Dedifferentiated amniotic fluid mesenchymal stem cell (primary cell): ENCODE measurements around the gene IL2.

ENCODE experiments used
- DNase-seq: peaks from one replicate; pipeline ENCODE4 v3.0.0-alpha.2; 2016; ENCODE audit errors: extremely low spot score

The IL2 gene

DNA sequence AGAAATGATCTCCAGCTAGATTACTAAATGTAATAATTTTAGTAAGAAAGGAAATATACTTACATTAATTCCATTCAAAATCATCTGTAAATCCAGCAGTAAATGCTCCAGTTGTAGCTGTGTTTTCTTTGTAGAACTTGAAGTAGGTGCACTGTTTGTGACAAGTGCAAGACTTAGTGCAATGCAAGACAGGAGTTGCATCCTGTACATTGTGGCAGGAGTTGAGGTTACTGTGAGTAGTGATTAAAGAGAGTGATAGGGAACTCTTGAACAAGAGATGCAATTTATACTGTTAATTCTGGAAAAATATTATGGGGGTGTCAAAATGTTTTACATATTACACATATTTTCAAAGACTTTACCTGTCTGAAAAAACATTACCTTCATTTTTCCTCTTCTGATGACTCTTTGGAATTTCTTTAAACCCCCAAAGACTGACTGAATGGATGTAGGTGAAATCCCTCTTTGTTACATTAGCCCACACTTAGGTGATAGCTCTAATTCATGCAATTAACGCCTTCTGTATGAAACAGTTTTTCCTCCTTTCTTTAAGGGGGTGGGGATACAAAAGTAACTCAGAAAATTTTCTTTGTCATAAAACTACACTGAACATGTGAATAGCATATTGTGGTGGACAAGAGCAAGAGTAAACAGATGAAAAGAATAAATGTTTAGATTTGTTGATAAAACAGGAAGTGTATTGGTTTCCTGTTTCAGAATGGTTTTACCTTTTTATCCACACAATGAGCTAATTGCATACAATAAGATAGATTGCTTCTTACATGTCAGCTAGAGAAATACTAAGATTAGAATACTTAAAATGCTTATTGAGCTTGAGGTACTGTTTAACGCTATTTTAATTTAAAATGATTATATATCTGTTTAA lies at the start of gene IL2:
Gene IL2, minus strand, starts transcription at position 495 of the 886 bp plus-strand sequence. Its CDS starts 285 bp downstream, at position 210.
- no peak for DNase-seq

DNA sequence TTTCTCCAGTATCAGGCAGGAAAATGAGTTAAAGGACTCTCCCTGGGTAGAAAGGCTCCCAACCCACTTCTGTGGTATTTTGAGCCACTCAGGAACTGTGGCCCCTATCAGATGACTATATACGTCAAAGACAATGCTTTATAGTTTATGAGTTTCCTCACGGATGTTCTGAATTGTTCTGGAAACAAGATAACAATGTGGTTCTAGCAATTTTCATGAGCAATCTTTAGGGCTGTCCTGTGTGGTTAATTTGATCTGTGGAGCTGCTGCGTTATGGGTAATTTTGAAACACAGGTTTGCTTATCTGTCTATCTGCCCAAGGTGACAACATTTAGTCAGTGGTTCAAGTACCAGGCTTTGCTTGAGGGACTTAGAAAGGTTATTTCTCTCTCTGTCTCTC lies 46.7 kb upstream of the IL2 start:
- DNase-seq = no peak

DNA sequence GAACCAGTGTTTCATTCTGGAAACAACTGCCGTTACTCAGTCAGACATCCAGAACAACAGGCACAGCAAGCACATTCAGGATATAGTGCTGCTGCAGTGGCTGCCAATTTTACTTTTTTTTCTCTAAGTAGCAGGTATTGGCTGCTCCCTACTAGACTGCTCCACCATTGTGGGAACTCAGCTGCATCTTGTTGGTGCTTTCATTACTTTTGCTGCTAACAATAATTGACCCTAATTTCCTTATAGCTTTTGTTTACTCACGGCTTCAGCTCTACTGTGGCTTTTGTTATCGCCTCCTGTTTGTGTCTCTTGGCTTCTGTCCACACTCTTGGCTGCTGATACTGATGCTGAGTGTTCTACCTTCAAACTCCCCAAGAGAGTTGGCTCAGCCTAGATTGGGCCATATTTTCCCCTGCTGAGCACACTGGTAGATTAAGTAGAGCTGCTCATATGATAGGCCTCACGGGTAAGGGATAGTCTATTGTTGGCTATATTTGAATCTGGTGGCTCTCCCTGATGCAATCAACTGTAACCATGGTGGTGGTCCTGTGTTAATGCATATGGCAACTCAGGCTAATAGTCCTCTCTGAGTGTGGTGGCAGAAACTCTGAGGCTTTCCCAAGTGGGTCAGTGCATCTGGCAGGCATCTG lies 44.5 kb upstream of the IL2 start:
- no peak for DNase-seq

- no peak for DNase-seq
These were observed 32.5 kb upstream of the IL2 start for GRCh38 chr4:122489061-122489460.

DNA sequence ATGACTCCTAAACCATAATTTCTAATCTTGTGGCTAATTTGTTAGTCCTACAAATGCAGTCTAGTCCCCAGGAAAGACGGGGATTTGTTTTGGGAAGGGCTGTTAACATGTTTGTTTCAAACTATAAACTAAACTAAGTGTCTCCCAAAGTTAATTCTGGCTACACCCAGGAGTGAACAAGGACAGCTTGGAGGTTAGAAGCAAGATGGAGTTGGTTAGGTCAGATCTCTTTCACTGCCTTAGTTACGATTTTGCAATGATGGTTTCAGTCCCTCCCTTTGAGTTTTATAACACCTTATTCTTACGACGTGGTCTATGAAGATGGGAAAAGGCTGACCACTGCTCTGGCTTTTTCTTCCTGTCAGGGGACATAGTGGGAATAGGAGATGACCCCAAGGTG lies 27.0 kb upstream of the IL2 start:
- no peak for DNase-seq

DNA sequence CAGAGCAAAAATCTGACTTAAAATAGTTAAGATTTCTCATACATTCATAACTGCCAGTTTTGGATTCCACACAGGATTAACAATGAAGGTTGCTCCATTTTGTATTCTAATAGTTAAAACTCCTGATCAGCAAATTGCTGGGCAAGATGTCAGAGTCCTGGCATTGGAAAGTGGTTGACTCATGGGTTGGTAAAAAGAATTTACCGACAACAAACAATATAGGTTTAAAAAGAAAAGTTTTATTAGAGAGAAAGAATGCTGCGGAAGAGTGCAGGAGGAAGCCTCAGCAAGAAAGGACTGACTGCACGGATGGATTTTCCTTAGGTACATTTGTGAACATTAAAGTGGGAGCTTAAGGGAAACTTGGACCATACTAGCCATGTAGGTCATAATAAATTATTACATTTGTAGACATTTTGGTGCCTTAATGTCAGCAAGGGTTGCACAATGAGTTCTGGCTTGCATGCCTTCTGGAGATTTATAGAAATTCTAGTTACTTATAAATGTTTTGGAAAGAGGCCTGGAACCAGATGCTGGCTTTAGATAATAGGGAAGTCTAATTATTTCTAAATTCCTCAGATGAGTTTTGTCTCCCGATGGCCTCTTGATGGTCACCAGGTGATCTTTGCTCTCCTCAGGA lies 25.4 kb upstream of the IL2 start:
- no peak for DNase-seq

- no peak for DNase-seq
These were observed 24.3 kb upstream of the IL2 start for GRCh38 chr4:122480655-122481487.

- DNase-seq = no peak
These were observed 23.5 kb upstream of the IL2 start for GRCh38 chr4:122479935-122480416.

DNA sequence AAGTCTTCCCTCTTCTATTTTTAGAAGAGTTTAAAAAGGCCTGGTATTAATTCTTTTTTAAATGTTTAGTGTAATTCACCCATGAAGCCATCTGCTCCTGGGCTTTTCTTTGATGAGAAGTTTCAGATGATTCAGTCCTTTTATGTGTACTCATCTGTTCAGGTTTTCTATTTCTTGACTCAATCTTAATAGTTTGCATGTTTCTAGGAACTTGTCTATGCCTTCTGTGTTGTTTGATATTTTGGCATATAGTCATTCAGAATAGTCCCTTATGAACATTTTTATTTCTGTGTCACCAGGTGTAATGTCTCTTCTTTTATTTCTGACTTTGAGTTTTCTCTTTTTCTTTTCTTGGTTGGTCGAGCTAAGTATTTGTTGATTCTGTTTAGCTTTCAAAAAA lies 20.2 kb upstream of the IL2 start:
- no peak for DNase-seq

DNA sequence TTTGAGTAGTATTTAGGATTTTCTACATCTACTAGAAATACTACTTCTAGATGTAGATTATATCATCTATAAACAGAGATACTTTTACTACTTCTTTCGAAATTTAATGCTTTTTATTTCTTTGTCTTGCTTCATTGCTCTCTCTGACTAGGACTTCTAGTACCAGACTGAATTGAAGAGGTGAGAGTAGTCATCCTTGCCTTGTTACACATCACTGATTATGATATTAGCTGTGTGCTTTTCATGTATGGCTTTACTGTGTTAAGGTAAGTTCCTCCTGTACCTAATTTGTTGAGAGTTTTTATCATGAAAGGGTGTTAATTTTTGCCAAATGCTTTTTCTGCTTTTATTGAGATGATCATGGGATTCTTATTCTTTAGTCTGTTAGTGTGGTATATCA lies 19.6 kb upstream of the IL2 start:
- no peak for DNase-seq

DNA sequence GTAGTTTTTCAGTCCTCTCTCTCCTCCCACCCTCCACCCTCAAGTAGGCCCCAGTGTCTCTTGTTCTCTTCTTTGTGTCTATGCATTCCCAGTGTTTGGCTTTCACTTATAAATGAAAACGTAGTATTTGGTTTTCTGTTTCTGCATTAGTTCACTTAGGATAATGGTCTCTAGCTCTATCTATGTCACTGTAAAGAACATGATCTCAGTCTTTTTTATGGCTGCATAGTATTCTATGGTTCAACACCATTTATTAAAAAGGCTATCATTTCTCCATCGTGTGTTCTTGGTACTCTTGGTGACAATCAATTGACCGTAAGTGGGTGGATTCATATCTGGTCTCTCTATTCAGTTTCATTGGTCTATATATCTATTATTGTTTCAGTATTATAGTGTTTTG lies 18.7 kb upstream of the IL2 start:
- DNase-seq = no peak

- DNase-seq = no peak
These were observed 12.9 kb upstream of the IL2 start for GRCh38 chr4:122469457-122469856.

DNA sequence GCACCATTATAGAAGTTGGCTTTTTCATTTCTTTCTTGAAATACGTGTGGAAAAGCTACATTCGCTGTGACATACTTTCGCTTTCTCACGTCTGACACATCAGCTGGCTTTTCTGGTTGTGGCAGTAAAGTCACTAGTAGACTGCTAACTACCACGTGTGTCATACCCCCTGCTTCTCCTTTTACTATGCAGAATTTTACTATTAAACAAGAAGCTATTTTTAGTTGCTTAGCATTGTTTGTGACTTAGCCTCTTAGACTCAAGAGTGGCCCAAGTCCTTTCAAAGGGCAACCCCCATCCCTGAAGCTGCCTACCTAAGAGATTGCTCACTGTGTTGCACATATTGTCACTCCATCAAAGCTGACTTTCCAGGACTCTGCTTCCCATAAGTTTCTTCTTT lies 2.1 kb upstream of the IL2 start:
- DNase-seq = no peak

DNA sequence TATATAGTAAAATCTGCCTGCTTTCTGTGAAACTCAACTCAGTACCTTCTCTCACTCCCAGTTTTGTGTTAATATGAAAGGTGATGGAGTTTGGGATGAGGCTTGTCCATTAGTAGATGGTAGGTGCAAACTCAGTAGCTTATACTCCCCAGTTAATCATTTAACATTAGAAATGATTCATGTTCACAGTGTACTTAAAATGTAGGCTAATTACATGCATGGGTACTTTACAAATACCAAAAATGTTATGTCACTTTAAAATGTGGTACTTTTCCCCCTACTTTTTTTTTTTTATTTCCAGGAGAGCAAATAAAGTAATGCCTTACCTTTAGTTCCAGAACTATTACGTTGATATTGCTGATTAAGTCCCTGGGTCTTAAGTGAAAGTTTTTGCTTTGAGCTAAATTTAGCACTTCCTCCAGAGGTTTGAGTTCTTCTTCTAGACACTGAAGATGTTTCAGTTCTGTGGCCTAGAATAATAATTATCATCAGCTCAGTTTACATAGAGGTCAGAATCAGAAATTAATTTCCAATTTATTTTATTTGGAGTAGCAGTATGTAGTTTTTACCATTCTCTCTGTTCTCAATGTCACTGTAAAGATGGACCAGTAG lies 3.0 kb downstream of the IL2 start:
- DNase-seq = no peak

- no peak for DNase-seq
These were observed 5.7 kb downstream of the IL2 start for GRCh38 chr4:122450847-122451246.

DNA sequence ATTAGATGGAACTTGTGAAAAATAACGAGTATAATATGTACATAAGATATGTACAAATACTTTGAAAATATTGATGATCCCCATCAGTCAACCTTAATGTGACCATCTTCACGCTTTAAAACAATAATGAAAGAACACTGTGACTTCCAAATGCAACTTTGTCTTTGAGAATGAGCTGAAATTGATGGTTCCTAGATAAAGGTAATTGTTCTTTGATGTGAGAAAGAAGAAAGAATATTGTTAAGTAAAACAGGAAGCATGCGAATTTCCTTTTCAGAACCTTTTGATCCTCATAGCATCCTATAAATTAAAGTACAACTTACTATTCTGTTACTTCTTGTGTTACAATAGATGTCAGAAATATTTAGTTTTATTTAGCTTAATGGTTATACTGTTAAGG lies 22.2 kb downstream of the IL2 start:
- DNase-seq = no peak

- no peak for DNase-seq
These were observed 25.2 kb downstream of the IL2 start for GRCh38 chr4:122431351-122431750.

- DNase-seq = no peak
These were observed 33.3 kb downstream of the IL2 start for GRCh38 chr4:122423246-122423645.

DNA sequence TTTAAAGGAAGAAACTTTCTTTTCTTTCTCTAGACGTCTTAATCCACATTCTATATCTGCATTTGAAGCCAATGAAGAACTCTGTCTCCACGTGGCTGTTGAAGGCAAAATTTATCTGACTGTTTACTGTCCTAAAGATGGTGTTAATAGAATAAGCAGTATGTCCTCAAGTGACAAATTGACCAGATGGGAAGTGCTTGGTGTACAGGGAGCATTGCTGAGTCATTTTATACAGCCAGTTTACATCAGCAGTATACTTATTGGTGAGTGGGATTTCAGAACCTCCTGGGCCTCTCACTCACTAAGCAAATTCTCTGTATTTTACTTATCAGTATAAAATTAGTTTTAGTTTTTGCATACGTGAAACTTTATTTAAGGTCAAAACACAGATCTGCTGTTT lies 44.0 kb downstream of the IL2 start:
- no peak for DNase-seq

- DNase-seq = no peak
These were observed 52.7 kb downstream of the IL2 start for GRCh38 chr4:122403861-122404260.
